H9 (cell line): ENCODE results near the gene SLC34A2. TPM values are rescaled to one million over a fixed set of nuclear protein-coding genes. Genes with fewer than 3 reads are reported as not detected.

Experiments
- DNase-seq: peaks from one replicate; pipeline ENCODE4 v3.0.0-alpha.2; 2017
- H2AFZ ChIP-seq: one replicate; pipeline ENCODE4 v1.6.1; 2013; ENCODE audit warnings: mild to moderate bottlenecking, low read length, control low read depth, moderate library complexity
- H2AK5ac ChIP-seq: 2 replicates; pipeline ENCODE4 v1.6.1; 2013; ENCODE audit warnings: low read length, control low read depth, mixed read lengths; ENCODE audit not compliant: insufficient read length
- H2BK120ac ChIP-seq: one replicate; pipeline ENCODE4 v1.6.1; 2013; ENCODE audit warnings: low read depth, mild to moderate bottlenecking, low read length, control low read depth, inconsistent platforms; ENCODE audit not compliant: poor library complexity, severe bottlenecking
- H2BK12ac ChIP-seq: 2 replicates; pipeline ENCODE4 v1.6.1; 2013; ENCODE audit warnings: low read length, control low read depth, mixed read lengths, low read depth; ENCODE audit not compliant: insufficient read length
- H2BK15ac ChIP-seq: 2 replicates; pipeline ENCODE4 v1.6.1; 2013; ENCODE audit warnings: low read depth, low read length, control low read depth
- H2BK20ac ChIP-seq: one replicate; pipeline ENCODE4 v1.6.1; 2013; ENCODE audit warnings: low read depth, mild to moderate bottlenecking, low read length, control low read depth, inconsistent platforms; ENCODE audit not compliant: poor library complexity, severe bottlenecking
- H2BK5ac ChIP-seq: 2 replicates; pipeline ENCODE4 v1.6.1; 2013; ENCODE audit warnings: low read length, control low read depth, mixed read lengths; ENCODE audit not compliant: insufficient read length
- H3K14ac ChIP-seq: 2 replicates; pipeline ENCODE4 v1.6.1; 2013; ENCODE audit warnings: low read length, control low read depth; ENCODE audit not compliant: insufficient read depth
- H3K18ac ChIP-seq: 2 replicates; pipeline ENCODE4 v1.6.1; 2013; ENCODE audit warnings: low read depth, mild to moderate bottlenecking, mixed read lengths, low read length, control low read depth; ENCODE audit not compliant: insufficient read length
- H3K23ac ChIP-seq: 2 replicates; pipeline ENCODE4 v1.6.1; 2013; ENCODE audit warnings: low read length, control low read depth, mixed read lengths, low read depth; ENCODE audit not compliant: insufficient read length
- H3K23me2 ChIP-seq: 2 replicates; pipeline ENCODE4 v1.6.1; 2013; ENCODE audit warnings: low read depth, mild to moderate bottlenecking, mixed read lengths, low read length, control low read depth; ENCODE audit not compliant: insufficient read length, poor library complexity, severe bottlenecking
- H3K27ac ChIP-seq: 2 replicates; pipeline ENCODE4 v1.5.1; 2013; ENCODE audit warnings: low read length, control low read depth, mixed read lengths, low read depth; ENCODE audit not compliant: insufficient read length
- H3K27me3 ChIP-seq: 2 replicates; pipeline ENCODE4 v1.6.1; 2013; ENCODE audit warnings: low read length, control low read depth, inconsistent platforms; ENCODE audit not compliant: insufficient read depth
- H3K4ac ChIP-seq: 2 replicates; pipeline ENCODE4 v1.6.1; 2013; ENCODE audit warnings: low read depth, mild to moderate bottlenecking, control low read depth, inconsistent platforms, low read length, moderate library complexity
- H3K4me1 ChIP-seq: 2 replicates; pipeline ENCODE4 v1.6.1; 2013; ENCODE audit warnings: low read length, control low read depth, inconsistent platforms; ENCODE audit not compliant: insufficient read depth
- H3K4me2 ChIP-seq: 2 replicates; pipeline ENCODE4 v1.6.1; 2013; ENCODE audit warnings: low read length, control low read depth, mixed read lengths; ENCODE audit not compliant: insufficient read length, insufficient read depth
- H3K56ac ChIP-seq: 2 replicates; pipeline ENCODE4 v1.6.1; 2013; ENCODE audit warnings: low read depth, mild to moderate bottlenecking, mixed read lengths, low read length, control low read depth; ENCODE audit not compliant: insufficient read length
- H3K79me1 ChIP-seq: 2 replicates; pipeline ENCODE4 v1.6.1; 2013; ENCODE audit warnings: low read depth, mild to moderate bottlenecking, moderate library complexity, low read length, control low read depth, inconsistent platforms; ENCODE audit not compliant: insufficient read depth, poor library complexity, severe bottlenecking
- H3K79me2 ChIP-seq: 2 replicates; pipeline ENCODE4 v1.6.1; 2013; ENCODE audit warnings: low read length, control low read depth, inconsistent platforms; ENCODE audit not compliant: insufficient read depth
- H3K9ac ChIP-seq: 2 replicates; pipeline ENCODE4 v1.6.1; 2013; ENCODE audit warnings: low read length, control low read depth, mixed read lengths; ENCODE audit not compliant: insufficient read length; ENCODE audit errors: extremely low read depth
- H3K9me3 ChIP-seq: one replicate; pipeline ENCODE4 v1.6.1; 2013; ENCODE audit warnings: low read depth, low read length, inconsistent platforms; ENCODE audit not compliant: control insufficient read depth
- H3T11ph ChIP-seq: one replicate; pipeline ENCODE4 v1.6.1; 2013; ENCODE audit warnings: mild to moderate bottlenecking, low read length, control low read depth, inconsistent platforms
- H4K20me1 ChIP-seq: one replicate; pipeline ENCODE4 v1.6.1; 2013; ENCODE audit not compliant: control insufficient read depth, insufficient read length, insufficient read depth
- H4K5ac ChIP-seq: 2 replicates; pipeline ENCODE4 v1.6.1; 2013; ENCODE audit warnings: low read depth, mild to moderate bottlenecking, mixed read lengths, low read length, control low read depth; ENCODE audit not compliant: insufficient read length
- H4K8ac ChIP-seq: replicated peaks from 2 replicates; pipeline ENCODE4 v1.6.1; 2013; ENCODE audit warnings: low read length, control low read depth, mixed read lengths, low read depth; ENCODE audit not compliant: insufficient read length
- H4K91ac ChIP-seq: 2 replicates; pipeline ENCODE4 v1.6.1; 2013; ENCODE audit warnings: low read depth, mild to moderate bottlenecking, moderate library complexity, mixed read lengths, low read length, control low read depth; ENCODE audit not compliant: insufficient read length
- H3K27ac Mint-ChIP-seq, 3 experiments: 2 replicates in 2 of 3; 3 replicates in 1 of 3; pipeline ENCODE4 v1.8.0; 2020 to 2021; ENCODE audit warnings: mixed read lengths in 3 of 3, mild to moderate bottlenecking in 1 of 3, moderate library complexity in 1 of 3
- H3K27me3 Mint-ChIP-seq: 2 replicates; pipeline ENCODE4 v1.8.0; 2021; ENCODE audit warnings: low read depth, mild to moderate bottlenecking, moderate library complexity, mixed read lengths
- H3K36me3 Mint-ChIP-seq, 3 experiments: 2 replicates in 2 of 3; 3 replicates in 1 of 3; pipeline ENCODE4 v1.8.0; 2020 to 2021; ENCODE audit warnings: low read depth in 3 of 3, mixed read lengths in 3 of 3; ENCODE audit not compliant: insufficient read depth in 1 of 3
- H3K4me1 Mint-ChIP-seq, 2 experiments: 2 replicates each; pipeline ENCODE4 v1.8.0; 2020; ENCODE audit warnings: mixed read lengths in 2 of 2
- H3K4me3 Mint-ChIP-seq, 2 experiments: 2 replicates in 1 of 2; 3 replicates in 1 of 2; pipeline ENCODE4 v1.8.0; 2020 to 2021; ENCODE audit warnings: mild to moderate bottlenecking in 2 of 2, mixed read lengths in 2 of 2, moderate library complexity in 1 of 2
- H3K9me3 Mint-ChIP-seq, 2 experiments: 2 replicates in 1 of 2; 3 replicates in 1 of 2; pipeline ENCODE4 v1.8.0; 2020; ENCODE audit warnings: mild to moderate bottlenecking in 2 of 2, mixed read lengths in 2 of 2, moderate library complexity in 1 of 2
- CTCF ChIP-seq: fragments of 200-600 bp; sonication (generic); conservative IDR thresholded peaks from 3 replicates; pipeline ENCODE4 v1.8.0; 2021; ENCODE audit warnings: antibody characterized with exemption, mild to moderate bottlenecking
- WGBS: extraction: QIAGEN DNeasy Blood & Tissue Kit; methylation state at CpG from one replicate; pipeline ENCODE4 v1.1.7; 2013; ENCODE audit warnings: missing lambda C conversion rate, low lambda C conversion rate, mixed read lengths; ENCODE audit not compliant: insufficient read length; ENCODE audit errors: extremely low coverage; 5-methylcytosine and 5-hydroxymethylcytosine counted together
- total RNA-seq: library from RNA; stranded (reverse); gene quantifications from 2 replicates; pipeline ENCODE4 v1.2.1, GENCODE V29; 2021

Gene SLC34A2
- total RNA-seq, 1 experiment from 2014 or later = 0.57 TPM

DNA sequence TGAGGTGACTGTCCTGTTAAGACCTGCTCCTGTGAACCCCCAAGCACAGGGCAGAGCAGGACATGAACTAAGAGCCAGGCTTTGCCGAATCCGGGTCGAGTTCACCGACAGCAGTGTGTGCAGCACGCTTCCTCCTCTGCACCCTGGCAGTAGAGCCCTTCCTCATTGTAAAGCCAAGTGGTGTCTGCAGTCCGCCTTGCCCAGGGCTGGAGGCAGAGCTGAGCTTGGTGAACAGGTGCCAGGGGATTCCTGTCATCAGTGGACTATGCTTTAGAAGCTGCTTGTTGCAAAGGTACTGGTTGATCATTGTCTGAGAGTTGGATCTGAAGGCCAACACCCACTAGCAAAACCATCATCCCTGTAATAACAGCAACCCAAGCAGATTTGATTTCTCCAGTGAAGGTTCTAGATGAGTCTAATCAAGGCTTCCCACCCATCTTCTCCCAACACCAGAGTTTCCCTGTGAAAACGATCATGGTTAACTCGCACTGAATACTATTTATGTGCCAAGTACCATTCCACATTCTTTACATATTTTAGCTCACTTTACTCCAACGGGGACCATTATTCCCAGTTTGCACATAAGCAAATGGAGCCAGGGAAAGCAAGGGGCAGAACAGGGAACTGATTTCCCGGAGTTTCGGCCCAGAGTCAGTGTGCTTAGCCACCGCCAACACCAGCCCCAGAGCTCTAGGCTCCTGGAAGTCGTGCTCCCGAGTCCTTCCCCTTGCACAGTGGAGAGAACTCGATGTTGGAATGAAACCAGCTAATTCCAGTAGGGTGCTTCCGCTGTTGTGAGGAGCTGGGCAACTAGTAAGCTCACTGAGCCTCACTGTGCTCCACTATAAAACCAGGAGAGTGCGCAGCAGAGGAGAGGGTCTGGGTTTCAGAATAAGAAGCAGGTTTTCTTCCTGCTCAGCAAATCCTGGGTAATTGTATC lies 1.4 kb upstream of the SLC34A2 start:
- Histone ChIP-seq H3K23ac (no peak overlapping the region), H2BK20ac (no peak overlapping the region), H3K4ac (no peak overlapping the region), H3K27me3 (peaks cover 16% of the 10 kb centered on the region; the same call in 1 of the 2 replicates), H3K56ac (no peak overlapping the region), H3K79me2 (no peaks in the 10 kb centered on the region), H2BK5ac (no peak overlapping the region), H2AFZ (no peak overlapping the region), H3K27ac (no peak overlapping the region), H3K4me2 (peak overlapping the region; percentile 41), H3K23me2 (peaks cover 6% of the 10 kb centered on the region), H3T11ph (no peak overlapping the region), H4K20me1 (no peaks in the 10 kb centered on the region), H3K18ac (no peak overlapping the region), H2BK12ac (peak overlapping the region; percentile 2), H2BK120ac (no peak overlapping the region), H4K8ac (no peak overlapping the region), H2AK5ac (no peak overlapping the region), H4K5ac (no peak overlapping the region), H3K79me1 (no peaks in the 10 kb centered on the region), H3K9me3 (no peaks in the 10 kb centered on the region), H3K9ac (no peak overlapping the region), H3K4me1 (peaks cover 13% of the 10 kb centered on the region; the same call in 1 of the 2 replicates), H4K91ac (no peak overlapping the region), H3K14ac (no peak overlapping the region), H2BK15ac (no peak overlapping the region)
- H3K36me3 Mint-ChIP-seq = no peaks in the 10 kb centered on the region
- H3K9me3 Mint-ChIP-seq = no peaks in the 10 kb centered on the region
- no peak for TF ChIP-seq CTCF
- no peak overlapping the region for H3K27ac Mint-ChIP-seq
- H3K4me1 Mint-ChIP-seq = peaks cover 33 to 43% of the 10 kb centered on the region in 2 experiments
- H3K4me3 Mint-ChIP-seq = peak overlapping the region; percentile 61 to 75; a peak in 4 of 5 replicates
- DNase-seq = peak; percentile 45
- WGBS = no CpG with 5 or more reads among the region's 17 CpGs
- peaks cover 51% of the 10 kb centered on the region for H3K27me3 Mint-ChIP-seq
